AG08396 (cell line): ENCODE data around the gene ABCC9.

Experiments used
- DNase-seq: peaks from one replicate; pipeline ENCODE4 v3.0.0; 2012; ENCODE audit warnings: low spot score, mixed read lengths

Gene ABCC9

DNA sequence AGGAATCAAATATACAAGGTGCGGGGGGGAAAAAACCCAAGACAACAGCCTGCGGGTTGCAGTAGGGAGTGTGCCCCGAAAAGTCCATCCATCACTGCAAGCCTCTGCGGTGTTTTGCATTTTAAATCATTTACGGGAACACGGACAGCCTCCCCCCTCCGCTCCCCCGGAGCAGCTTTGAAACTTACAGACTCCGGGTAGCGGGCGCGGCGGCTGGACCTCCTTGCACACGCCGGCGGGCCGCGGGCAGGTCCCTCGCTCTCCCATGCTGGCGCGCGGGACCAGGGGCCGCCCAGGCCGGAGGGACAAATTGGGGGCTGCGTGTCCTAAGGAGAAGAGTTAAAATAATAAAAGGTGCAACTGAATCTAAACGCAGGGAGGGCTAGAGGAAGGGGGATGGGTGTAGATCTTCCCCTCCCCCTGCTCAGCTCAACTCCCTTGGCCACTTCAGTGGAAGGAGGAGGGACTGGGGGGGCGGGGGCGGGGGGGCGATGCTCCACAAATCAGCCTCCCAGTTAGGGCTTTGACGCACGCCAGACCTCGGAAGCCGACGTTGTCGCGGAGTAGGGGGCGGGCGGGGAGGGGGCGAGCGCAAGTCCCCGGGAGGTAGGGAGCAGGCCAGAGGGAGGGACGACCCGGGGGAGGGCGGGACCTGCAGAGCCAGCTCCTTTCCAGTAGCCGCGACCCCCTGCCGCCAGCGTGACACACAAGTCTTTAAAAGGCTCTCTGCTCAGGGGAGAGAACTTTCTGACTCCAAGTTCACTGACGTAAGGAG lies 166.7 kb downstream of the ABCC9 start, which contains the start of gene KCNJ8:
Gene KCNJ8, minus strand, starts transcription at position 349 of the 775 bp plus-strand sequence. CDS start 1,090 bp downstream, outside the sequence.
- peak; percentile 53 for DNase-seq

DNA sequence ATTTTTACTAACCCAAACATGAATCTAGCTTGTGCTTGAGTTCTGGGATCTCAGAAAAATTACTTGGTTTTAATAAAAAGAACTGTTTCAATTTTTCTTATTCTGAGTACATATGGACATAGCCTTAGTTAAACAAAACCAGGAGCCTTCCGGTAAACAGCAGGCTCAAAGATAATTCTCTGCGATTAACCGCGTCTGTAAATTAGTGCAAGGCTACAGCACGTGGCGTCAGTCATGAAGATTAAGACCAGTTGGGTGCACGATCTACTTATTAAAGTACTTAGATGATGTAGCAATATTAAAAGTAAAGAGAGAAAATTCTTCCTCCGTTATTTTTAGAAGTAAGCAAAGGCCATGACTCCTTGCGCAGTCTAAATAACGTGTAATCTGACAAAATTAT lies 167.4 kb downstream of the ABCC9 start:
- no peak for DNase-seq

DNA sequence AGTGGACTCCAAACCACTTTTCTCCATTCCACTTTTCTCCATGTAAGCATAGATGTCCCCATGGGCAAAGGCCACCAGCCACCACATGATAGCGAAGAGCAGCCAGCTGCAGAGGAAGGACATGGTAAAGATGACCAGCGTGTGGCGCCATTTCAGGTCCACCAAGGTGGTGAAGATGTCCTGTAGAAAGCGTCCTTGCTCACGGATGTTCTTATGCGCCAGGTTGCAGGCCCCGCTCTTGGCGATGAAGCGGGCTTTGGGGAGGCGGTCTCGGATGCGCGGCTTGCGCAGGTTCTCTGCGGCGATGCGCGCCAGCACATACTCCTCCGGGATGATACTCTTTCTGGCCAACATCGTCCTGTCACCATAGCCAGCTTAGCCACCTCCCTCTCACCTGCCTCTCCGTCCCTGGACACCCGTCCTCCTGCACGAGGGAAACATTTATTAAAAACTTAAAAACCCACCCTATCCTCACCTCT lies 167.9 kb downstream of the ABCC9 start:
- DNase-seq: peak; percentile 19

DNA sequence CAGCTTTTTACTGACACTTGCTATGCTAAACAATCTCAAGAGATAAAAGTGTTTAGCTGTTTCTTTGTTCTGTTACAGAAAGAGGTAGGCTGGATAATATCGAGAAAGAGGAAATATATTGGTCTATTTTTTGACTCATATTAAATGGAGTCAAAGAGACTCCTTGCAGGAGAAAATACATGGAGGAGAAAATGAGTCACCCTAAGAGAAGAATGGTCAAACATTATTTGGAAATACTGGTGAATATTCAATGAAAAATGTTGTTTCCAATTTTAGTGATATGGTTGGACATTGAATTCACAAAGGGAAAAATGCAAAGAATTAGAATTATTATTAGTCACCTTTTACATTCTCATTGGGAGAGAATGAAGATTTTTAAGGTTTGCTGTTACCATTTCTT lies 169.9 kb downstream of the ABCC9 start:
- peak; percentile 51 for DNase-seq

DNA sequence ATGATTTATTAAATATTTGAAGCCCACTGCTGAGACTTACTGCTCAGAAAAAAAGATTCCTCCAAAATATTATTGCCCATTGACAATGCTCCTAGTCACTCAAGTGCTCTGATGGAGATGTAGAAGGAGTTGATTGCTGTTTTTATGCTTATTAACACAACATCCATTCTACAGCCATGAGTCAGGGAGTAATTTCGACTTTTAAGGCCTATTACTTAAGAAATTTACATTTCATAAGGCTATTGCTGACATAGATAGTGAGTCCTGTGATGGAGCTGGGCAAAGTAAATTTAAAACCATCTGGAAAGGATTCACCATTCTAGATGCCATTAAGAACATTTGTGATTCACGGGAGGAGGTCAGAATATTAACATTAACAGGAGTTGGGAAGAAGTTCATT lies 171.9 kb downstream of the ABCC9 start:
- no peak for DNase-seq

DNA sequence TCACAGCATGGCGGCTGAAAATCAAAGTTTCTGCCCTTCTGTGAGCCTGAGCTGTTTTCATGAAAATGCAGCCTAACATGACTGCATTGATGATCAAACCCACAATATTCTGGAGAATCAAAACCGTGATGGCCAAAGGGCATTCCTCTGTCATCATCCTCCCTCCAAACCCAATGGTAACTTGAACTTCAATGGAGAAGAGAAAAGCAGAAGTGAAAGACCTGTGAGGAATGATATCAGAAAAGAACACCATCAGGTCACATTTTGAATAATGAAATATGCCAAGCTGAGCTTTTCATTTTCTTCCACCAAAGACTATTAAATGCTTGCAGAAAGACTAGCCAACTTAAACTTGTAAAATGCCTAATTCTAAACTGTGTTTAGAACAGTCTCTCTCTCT lies 174.8 kb downstream of the ABCC9 start:
- no peak for DNase-seq

DNA sequence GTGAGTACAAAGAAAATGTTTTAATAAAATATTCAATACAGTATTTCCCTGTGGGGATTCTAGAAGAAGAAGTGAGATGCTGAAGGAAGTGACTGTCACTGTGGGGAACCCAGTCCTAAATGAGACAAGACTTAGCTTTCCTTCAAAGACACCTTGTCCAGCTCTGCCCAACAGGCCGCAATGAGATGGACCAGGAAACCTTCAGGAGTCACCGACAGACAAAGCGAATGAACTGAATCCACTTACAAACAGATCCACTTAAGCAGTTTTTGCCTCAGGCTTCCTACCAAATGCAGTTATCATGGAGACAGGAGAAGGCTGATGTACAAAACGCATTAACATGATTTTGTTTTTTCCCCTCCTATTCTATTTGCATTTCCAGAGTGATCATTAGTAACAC lies 176.3 kb downstream of the ABCC9 start:
- DNase-seq: no peak

DNA sequence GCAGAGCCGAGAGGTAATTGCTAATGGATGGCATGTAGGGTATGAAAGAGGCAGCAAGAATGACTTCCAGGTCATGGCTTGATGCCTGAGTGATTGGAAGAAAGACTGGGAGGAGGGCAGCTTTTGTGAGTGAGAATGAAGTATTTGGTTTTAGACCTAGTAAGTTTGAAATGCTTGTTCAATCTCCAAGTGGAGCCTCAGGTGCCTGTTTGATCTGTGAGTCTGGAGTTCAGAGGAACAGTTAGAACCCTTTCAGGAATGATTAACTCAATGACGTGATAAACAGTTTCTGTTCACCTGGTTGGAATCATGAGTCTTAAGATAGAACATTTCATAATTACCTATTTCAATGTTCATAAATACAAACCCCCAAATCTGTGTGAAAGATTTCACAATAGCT lies 177.2 kb downstream of the ABCC9 start:
- DNase-seq: no peak

DNA sequence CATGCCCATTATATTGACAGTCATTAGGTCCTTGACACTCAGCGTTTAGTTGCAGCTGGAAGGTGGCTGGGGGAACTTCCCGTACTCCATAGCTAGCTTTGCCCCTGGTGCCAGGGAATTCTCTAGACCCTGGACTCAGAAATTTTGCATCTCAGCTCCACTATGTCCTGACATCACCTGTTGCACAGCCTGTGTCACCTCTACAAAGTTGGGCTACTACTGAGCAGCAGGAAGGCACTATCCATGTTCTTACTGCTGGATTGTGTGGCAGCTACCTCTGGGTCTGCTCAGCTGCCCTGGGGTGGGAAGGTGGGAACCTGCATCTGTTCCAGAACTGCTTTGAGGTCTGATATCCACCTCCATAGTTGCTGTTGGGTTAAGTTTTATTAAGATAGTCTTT lies 177.7 kb downstream of the ABCC9 start:
- DNase-seq: no peak

DNA sequence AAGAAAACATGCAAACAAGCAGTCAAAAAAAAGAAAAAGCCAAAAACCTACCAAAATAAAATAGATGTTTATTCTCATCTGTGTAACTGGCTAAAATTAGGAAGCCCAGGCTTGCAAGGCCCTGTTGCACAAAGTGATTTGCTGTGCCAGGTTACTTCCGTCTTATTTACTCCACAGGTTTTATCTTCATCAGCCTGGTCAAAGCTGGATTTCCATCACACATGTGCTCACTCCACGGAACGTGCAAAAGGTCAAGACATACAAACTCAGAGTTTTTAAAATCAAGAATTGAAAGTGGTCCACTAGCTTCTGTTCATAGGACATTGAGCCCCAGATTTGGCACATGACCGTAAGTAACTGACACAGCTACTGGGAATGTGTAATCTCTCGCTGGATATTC lies 181.5 kb downstream of the ABCC9 start:
- no peak for DNase-seq

DNA sequence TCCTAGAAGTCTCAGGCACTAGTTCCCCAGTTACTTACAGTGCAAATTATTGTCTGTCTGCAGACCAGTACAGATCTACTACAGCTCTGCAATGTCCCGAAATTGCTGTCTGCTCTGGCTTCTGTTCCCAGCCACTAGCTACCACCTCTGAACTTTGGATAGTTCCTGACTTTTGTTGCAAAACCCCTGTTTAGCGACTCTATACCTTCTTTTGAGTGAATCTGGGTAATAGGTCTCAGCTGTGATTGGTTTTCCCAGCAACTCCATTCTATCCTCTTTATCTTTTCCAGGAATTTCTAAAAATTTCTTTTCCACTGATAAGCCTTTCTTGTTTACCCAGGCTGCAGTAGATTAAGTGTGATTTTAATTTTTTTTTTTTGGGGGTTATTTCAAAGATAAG lies 183.5 kb downstream of the ABCC9 start:
- DNase-seq: no peak

DNA sequence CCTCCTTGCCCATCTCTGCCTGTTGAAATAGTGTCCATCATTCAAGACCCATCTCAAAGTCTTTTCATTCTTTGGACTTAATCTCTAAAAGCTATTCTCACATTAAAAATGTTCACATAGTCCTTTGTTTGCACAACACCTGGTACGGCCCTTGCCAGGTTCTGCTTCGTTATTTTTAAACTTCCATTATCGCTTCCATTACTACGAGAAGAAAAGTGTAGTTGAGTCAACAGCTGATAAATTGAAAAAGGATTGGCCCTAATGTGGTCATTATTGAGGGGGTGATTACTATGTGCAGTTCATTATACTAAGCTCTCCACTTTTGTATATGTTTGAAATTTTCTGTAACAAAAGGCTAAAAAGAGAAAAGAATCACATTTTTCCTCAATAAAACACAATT lies 184.5 kb downstream of the ABCC9 start:
- no peak for DNase-seq

DNA sequence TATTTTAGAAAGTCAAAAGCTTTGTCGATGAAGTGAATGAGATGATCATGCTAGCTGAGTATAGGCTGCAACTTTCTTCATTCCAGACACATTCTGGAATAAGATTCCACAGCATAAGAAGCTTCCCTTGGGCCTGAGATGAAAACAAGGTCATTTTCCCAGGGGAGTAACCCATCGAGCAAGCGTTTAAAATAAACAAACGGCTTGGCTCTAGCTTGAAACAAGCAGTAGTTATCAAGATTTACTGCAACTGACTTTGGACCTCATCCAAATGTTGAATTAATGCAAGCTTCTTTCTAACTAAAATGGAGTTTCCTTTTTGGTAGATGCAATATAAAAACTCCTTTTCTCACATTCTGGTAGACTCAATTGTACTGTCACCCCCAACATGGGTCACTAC lies 189.7 kb downstream of the ABCC9 start:
- DNase-seq: no peak
